Smooth muscle cell (in vitro differentiated cells): ENCODE data around the gene ZNF813. TPM values are rescaled to one million over a fixed set of nuclear protein-coding genes. Genes with fewer than 3 reads are reported as not detected.

Experiments
- DNase-seq: peaks from one replicate; lab custom pipeline; 2025; ENCODE audit not compliant: unreplicated experiment; lab: John Stamatoyannopoulos, UW
- H2AFZ ChIP-seq: fragments of 200-600 bp; sonication (generic); 2 replicates; pipeline ENCODE4 v1.6.0; 2016; ENCODE audit warnings: antibody characterized with exemption, low read depth, mild to moderate bottlenecking
- H3F3A ChIP-seq: fragments of 200-600 bp; sonication (generic); 2 replicates; pipeline ENCODE4 v1.6.0; 2017; ENCODE audit warnings: antibody characterized with exemption, low read depth
- H3K27ac ChIP-seq: fragments of 200-600 bp; sonication (generic); 2 replicates; pipeline ENCODE4 v1.5.1; 2016; ENCODE audit warnings: low read depth, mild to moderate bottlenecking
- H3K27me3 ChIP-seq: fragments of 200-600 bp; sonication (generic); 2 replicates; pipeline ENCODE4 v1.6.1; 2016; ENCODE audit warnings: low read depth, mild to moderate bottlenecking
- H3K36me3 ChIP-seq: fragments of 200-600 bp; sonication (generic); 2 replicates; pipeline ENCODE4 v1.5.1; 2016; ENCODE audit warnings: low read depth
- H3K4me1 ChIP-seq: fragments of 200-600 bp; sonication (generic); 2 replicates; pipeline ENCODE4 v1.5.1; 2016; ENCODE audit warnings: low read depth
- H3K4me2 ChIP-seq: fragments of 200-600 bp; sonication (generic); 2 replicates; pipeline ENCODE4 v1.6.0; 2016; ENCODE audit warnings: mild to moderate bottlenecking
- H3K4me3 ChIP-seq: fragments of 200-600 bp; sonication (generic); 2 replicates; pipeline ENCODE4 v1.5.1; 2016; ENCODE audit warnings: mild to moderate bottlenecking
- H3K79me2 ChIP-seq: fragments of 200-600 bp; sonication (generic); 2 replicates; pipeline ENCODE4 v1.6.0; 2016; ENCODE audit warnings: low read depth, mild to moderate bottlenecking
- H3K9ac ChIP-seq: fragments of 200-600 bp; sonication (generic); 2 replicates; pipeline ENCODE4 v1.6.0; 2016; ENCODE audit warnings: low read depth
- H3K9me3 ChIP-seq: fragments of 200-600 bp; sonication (generic); replicated peaks from 2 replicates; pipeline ENCODE4 v1.5.1; 2016; ENCODE audit warnings: low read depth
- H4K20me1 ChIP-seq: fragments of 200-600 bp; sonication (generic); 2 replicates; pipeline ENCODE4 v1.6.0; 2016; ENCODE audit warnings: low read depth
- CTCF ChIP-seq: fragments of 200-600 bp; sonication (generic); IDR thresholded peaks from 2 replicates; pipeline ENCODE4 v1.5.1; 2017; ENCODE audit warnings: borderline replicate concordance, mild to moderate bottlenecking, antibody characterized with exemption; ENCODE audit not compliant: insufficient read depth, poor library complexity, severe bottlenecking
- WGBS: methylation state at CpG from one replicate; pipeline ENCODE4 v1.1.7; 2016; ENCODE audit warnings: low lambda C conversion rate; 5-methylcytosine and 5-hydroxymethylcytosine counted together
- polyA plus RNA-seq: library from polyadenylated mRNA; unstranded; fragments of >200 nt; fragmentation: Nextera tagmentation; extraction: Ambion mirVana; gene quantifications from 2 replicates; pipeline ENCODE4 v1.2.1, GENCODE V29; 2016
- total RNA-seq: library from RNA; depleted of rRNA; stranded (reverse); fragments of >200 nt; gene quantifications from 2 replicates; pipeline ENCODE4 v1.2.3, GENCODE V29; 2014

Gene ZNF813
- total and polyA plus RNA-seq, 2 experiments from 2014 or later = 2.4 to 5.9 TPM

GRCh38 chr19:53530622-53531021 lies 63.1 kb downstream of the ZNF813 start:
- no peaks in the 10 kb centered on the region for H3K4me1 ChIP-seq
- TF ChIP-seq CTCF = no peak
- H3K27me3 ChIP-seq = no peaks in the 10 kb centered on the region
- no peak overlapping the region for H2AFZ ChIP-seq
- 98% methylated on average over 8 of the region's 8 CpGs for WGBS
- no peaks in the 10 kb centered on the region for H4K20me1 ChIP-seq
- H3K4me3 ChIP-seq = no peak overlapping the region
- H3K27ac ChIP-seq = no peak overlapping the region
- H3K9ac ChIP-seq = no peak overlapping the region
- no peaks in the 10 kb centered on the region for H3K9me3 ChIP-seq
- no peak for DNase-seq
- no peaks in the 10 kb centered on the region for H3K36me3 ChIP-seq
- no peak overlapping the region for H3K4me2 ChIP-seq
- H3F3A ChIP-seq = no peaks in the 10 kb centered on the region
- H3K79me2 ChIP-seq = no peaks in the 10 kb centered on the region

- no peaks in the 10 kb centered on the region for H3K9me3 ChIP-seq
- no peaks in the 10 kb centered on the region for H3K36me3 ChIP-seq
- no peaks in the 10 kb centered on the region for H3F3A ChIP-seq
- no peak for DNase-seq
- H3K4me1 ChIP-seq = no peaks in the 10 kb centered on the region
- H3K4me3 ChIP-seq = no peak overlapping the region
- H3K79me2 ChIP-seq = no peaks in the 10 kb centered on the region
- no peaks in the 10 kb centered on the region for H4K20me1 ChIP-seq
- H3K4me2 ChIP-seq = no peak overlapping the region
- H3K27ac ChIP-seq = no peak overlapping the region
- H2AFZ ChIP-seq = no peak overlapping the region
- WGBS = 96% methylated on average over 4 of the region's 4 CpGs
- H3K27me3 ChIP-seq = no peaks in the 10 kb centered on the region
- H3K9ac ChIP-seq = no peak overlapping the region
- no peak for TF ChIP-seq CTCF
These were observed 63.9 kb downstream of the ZNF813 start for GRCh38 chr19:53531457-53531856.

GRCh38 chr19:53532362-53532761 lies 64.8 kb downstream of the ZNF813 start:
- Histone ChIP-seq H2AFZ (no peak overlapping the region), H3K79me2 (no peaks in the 10 kb centered on the region), H3K36me3 (no peaks in the 10 kb centered on the region), H3K9me3 (no peaks in the 10 kb centered on the region), H3K4me3 (no peak overlapping the region), H3F3A (no peaks in the 10 kb centered on the region), H3K4me1 (no peaks in the 10 kb centered on the region), H3K9ac (no peak overlapping the region), H4K20me1 (no peaks in the 10 kb centered on the region), H3K27ac (no peak overlapping the region), H3K4me2 (no peak overlapping the region), H3K27me3 (no peaks in the 10 kb centered on the region)
- no peak for DNase-seq
- no peak for TF ChIP-seq CTCF
- WGBS = 93% methylated on average over 1 of the region's 1 CpG

GRCh38 chr19:53536225-53536548 lies 68.7 kb downstream of the ZNF813 start:
- Histone ChIP-seq H4K20me1 (no peaks in the 10 kb centered on the region), H3K9ac (no peak overlapping the region), H3K4me2 (no peak overlapping the region), H3K36me3 (no peaks in the 10 kb centered on the region), H3K4me3 (no peak overlapping the region), H2AFZ (no peak overlapping the region), H3F3A (no peaks in the 10 kb centered on the region), H3K27me3 (no peaks in the 10 kb centered on the region), H3K79me2 (peaks cover 8% of the 10 kb centered on the region), H3K4me1 (no peaks in the 10 kb centered on the region), H3K27ac (no peak overlapping the region), H3K9me3 (no peaks in the 10 kb centered on the region)
- no peak for DNase-seq
- no peak for TF ChIP-seq CTCF
